Measurements from ENCODE around the gene BOD1L2. TPM values are rescaled to one million over a fixed set of nuclear protein-coding genes. Genes with fewer than 3 reads are reported as not detected.

The BOD1L2 gene
- total RNA-seq: not detected

DNA sequence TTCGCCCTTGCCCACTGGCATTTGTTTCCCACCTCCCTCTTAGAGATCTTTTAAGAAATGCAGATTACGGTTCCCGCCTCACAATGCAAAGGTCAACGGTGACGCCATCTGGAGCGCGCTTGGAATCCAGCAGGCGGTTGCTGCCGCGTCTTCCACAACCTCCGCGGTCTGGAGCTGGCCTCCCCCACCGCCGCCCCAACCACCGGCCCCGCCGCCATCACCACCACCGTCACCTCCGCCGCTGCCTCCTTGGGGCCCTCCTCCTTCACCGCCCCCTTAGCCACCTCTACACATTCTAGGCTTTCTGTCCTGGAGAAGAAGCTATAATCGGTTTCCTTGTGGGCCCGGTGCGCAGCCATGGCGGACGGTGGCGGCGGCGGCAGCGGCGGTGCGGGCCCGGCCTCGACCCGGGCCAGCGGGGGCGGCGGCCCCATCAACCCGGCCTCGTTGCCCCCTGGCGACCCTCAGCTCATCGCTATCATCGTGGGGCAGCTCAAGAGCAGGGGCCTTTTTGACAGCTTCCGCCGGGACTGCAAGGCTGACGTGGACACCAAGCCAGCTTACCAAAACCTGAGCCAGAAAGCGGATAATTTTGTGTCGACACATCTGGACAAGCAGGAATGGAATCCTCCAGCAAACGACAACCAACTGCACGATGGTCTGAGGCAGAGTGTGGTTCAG is at the start of gene BOD1L2:
TSS of gene BOD1L2 (plus strand) at position 132 of the 681 bp plus-strand sequence. CDS start at position 358, 226 bp downstream.
- DNase-seq (ENCODE audit: low read depth in 2 of 3, low spot score in 2 of 3): no peak

DNA sequence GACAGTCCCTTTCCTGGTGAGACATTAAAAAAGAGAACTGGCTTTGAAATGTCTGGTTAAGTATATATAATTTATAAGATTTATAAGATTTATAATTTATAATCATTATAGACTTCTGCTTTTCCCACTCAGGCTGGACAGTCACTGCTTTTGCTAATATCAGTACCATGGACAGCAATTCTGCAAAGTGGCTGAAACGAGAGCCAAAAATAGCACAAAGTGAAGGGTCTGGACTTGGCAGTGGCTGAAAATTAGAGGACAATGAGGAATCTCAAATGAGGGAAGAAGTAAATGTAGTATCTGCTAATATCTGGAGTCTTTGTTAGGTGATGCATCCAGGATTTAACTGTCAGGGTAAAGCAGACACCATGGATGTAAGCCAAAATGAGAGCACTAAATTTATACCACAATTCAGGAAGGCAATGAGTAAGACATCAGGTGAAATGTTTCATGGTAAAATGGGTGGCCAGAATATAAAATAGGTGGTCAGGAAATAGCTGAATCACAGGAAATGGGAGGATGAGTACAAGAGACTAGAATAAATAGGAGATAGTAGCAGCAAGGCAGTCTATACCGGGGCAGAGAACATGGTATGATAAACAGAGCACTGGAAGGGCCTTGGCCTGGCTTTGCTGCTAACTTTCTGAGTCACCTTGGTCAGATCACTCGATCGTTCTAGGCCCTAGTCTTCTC is 39.6 kb upstream of the BOD1L2 start:
- DNase-seq (ENCODE audit: low read depth in 2 of 3, low spot score in 2 of 3): peak in 2 of 3 donors; percentile 24 to 61

- no peak for DNase-seq (ENCODE audit: low read depth in 2 of 3, low spot score in 2 of 3)
Measured at GRCh38 chr18:57110290-57110689, 36.6 kb upstream of the BOD1L2 start.

- DNase-seq (ENCODE audit: low read depth in 2 of 3, low spot score in 2 of 3): no peak
Measured at GRCh38 chr18:57113799-57114420, 33.0 kb upstream of the BOD1L2 start.

GRCh38 chr18:57116598-57117132 is 30.2 kb upstream of the BOD1L2 start:
- no peak for DNase-seq (ENCODE audit: low read depth in 2 of 3, low spot score in 2 of 3)

- DNase-seq (ENCODE audit: low read depth in 2 of 3, low spot score in 2 of 3): no peak
Measured at GRCh38 chr18:57121542-57122112, 25.3 kb upstream of the BOD1L2 start.

DNA sequence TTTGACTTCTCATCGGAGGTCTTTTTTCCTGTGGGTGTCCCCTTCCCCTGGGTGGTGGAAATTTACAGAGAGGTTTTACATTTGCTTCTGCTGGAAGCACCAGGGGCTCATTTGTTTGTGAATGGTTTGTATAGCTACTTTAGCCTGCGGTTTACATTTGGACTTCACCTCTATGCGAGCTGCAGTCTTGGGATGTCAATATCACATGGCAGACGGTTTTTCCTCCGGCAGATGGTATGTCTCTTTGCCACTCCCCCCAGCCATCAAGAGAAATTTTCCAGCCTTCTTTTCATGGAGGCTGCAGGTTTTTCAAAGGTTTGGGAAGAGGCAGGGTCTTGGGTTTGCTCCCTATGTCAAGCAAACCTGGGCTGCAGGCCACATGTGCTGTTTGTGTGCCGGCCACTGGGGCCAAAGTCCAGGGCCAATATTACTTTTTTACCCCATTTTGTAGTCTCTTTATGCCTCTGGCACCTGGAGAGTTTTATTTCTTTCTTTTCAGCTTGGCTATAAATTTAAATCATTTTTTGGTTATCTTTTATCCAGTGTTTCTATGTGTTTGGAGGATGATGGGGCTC is 23.9 kb upstream of the BOD1L2 start:
- DNase-seq (ENCODE audit: low read depth in 2 of 3, low spot score in 2 of 3): no peak

DNA sequence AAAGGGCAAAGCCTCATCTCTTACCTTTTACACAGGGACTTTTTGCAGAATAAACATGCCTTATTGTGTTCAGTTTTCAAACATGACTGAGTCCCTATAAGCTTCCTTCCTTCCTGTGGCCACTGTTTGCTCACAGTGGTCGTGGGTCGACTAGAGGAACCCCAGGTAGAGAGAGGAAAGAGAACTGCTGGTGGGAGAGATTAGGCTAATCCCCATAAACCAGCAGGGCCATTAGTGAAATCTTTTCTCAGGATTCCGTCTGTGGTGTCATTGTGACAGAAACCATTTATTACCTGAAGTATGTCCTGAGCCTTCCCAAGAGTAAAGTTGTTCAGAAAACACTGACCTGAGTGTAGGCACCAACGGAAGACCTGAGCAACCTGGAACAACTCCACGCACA is 21.3 kb upstream of the BOD1L2 start:
- no peak for DNase-seq (ENCODE audit: low read depth in 2 of 3, low spot score in 2 of 3)

DNA sequence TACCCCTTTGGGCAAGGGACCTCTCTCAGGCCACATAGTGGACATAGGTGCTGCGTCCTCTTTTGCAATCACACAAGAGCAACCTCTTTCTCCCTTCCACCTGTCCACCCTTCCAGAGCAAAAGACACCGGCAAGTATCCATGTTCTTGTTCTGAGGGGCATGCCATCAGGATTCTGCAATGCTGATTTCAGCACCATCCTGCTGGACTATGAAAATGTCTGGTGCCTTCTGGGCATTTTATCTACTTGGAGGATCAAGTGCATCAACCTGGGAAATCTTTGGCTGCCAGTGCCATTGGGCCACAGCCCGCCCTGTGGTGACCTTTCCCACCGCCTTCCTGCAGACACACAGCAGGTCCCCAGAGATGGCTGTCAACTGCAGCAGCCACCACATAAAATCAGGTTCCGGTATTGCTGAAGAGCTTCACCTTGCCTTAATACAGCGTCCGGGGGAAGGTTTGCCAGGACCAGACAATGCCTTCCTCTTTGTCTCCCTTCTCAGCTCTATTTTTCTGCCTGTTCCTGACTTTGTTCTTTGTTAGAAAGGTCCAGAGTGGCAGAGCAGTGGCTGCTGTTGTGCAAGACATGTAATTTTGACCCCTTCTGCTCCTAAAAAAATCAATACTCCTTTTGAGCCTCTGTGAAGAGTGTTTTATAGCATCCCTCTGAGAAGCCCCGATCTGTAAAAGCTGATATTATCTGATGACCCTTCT is 18.5 kb upstream of the BOD1L2 start:
- DNase-seq (ENCODE audit: low read depth in 2 of 3, low spot score in 2 of 3): no peak

DNA sequence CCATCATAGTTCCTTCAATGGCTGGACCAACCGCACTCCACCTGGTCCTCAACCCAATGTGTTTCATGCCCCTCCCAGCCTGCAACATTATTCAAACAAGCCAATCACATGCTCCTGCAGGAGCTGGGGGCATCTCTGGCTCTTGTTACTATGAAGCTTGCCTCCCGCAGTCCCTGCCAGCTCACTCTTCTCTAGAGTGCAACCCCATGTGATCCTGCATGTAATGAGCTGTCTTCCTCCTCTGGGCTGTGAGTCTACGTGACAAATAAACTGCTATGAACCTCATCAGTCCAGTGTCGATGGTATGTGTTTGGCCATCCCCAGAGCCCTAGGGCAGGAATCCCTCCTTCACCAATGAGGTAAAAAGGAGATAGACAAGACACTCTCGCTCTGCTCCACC is 15.8 kb upstream of the BOD1L2 start:
- DNase-seq (ENCODE audit: low read depth in 2 of 3, low spot score in 2 of 3): no peak

DNA sequence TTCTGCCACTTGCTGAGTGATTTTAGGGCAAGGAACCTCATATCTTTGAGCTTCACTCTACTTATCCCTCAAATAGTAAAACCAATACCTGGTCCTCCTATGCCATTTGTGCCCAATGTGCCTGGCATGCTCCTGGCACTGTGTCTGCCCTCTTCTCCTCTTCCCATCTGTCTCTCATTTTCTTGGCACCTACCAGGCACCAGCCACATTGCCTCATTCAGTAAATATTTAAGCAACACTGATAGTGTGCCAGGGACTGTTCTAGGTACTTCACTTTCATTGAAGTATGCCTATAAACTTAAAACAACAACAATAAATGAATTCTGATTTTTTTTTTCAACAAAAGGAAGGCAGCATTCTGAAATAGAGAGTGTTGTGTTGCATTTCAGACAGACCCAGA is 15.1 kb upstream of the BOD1L2 start:
- DNase-seq (ENCODE audit: low read depth in 2 of 3, low spot score in 2 of 3): no peak

DNA sequence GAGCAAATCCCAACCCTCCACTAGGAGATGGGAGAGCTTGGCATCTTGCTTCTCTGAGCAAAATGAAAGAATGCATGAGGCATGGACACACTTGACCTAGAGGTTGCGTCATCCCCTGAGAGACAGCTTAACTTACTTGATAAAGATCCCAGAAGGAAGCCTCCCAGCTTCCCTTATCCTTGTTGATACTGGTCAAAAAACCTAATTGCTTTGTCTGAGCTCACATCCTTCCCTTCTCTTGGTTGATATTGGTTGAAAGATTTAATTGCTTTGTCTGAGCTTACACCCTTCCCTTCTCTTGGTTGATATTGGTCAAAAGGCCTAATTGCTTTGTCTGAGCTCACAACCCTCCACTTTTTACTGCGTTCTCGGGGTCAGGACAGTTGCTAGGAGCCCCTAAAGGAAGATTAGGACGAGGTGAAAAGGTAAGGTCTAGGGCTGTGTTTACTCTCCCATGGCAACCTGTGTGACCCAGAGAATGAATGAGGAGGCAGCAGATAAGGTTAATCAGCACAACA is 12.2 kb upstream of the BOD1L2 start:
- no peak for DNase-seq (ENCODE audit: low read depth in 2 of 3, low spot score in 2 of 3)

- no peak for DNase-seq (ENCODE audit: low read depth in 2 of 3, low spot score in 2 of 3)
Measured at GRCh38 chr18:57135699-57136098, 11.2 kb upstream of the BOD1L2 start.

DNA sequence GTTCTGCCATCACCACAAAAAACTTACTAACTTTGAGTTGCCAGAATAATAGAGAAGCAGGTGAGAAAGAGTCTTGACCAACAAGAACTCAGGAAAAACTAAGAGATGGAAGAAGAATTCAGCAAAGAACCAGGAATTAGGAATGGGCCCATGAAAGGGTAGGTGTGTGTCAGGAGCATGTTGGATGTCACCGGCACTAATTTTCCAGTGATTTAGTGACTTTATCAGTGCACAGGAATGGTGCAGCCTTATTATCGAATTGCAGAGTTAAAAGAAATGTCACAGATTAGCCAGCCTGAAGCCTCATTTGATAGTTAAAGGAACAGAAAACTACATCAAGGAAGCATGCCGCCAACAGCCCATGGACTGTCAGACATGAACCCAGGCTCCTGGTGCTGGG is 9.0 kb upstream of the BOD1L2 start:
- no peak for DNase-seq (ENCODE audit: low read depth in 2 of 3, low spot score in 2 of 3)

DNA sequence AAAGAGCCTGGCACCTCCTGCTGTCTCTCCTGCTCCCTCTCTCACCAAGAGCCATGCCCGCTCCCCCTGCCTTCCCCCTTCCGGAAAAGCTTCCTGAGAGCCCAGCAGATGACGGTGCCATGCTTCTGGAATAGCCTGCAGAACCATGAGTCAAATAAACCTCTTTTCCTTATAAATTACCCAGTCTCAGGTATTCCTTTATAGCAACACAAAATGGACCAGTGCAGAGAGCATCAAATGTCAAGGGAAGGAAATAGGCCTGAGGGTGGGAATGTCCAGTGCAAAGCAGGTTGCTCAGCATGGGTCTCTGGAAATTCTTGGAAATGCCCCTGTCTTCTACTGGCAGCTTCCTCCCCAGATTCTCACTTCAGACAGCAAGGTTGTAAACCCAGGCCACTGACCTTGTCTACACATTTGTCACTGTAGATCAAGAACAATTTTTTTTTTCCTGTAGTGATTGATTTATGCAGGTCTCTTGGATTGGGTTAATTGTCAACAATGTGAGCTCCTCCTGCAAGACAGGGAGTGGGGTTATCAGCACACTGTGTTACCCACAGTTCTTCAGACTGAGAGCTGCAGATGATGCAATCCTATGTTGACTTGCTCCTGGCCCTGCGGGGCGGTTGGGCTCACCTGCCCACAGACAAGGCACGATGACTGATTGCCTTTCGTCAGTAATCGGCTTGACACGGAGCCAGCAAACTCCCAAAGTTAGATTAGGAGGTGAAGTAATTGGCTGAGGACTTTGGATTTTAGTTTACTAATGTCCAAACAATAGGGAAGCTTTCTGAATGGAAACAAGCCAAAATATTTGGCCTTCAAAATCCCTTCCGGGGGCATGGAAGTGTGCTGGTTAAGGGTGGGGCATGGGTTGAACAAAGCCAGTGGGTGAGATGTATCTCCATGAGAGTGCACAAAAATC is 5.4 kb upstream of the BOD1L2 start:
- no peak for DNase-seq (ENCODE audit: low read depth in 2 of 3, low spot score in 2 of 3)

DNA sequence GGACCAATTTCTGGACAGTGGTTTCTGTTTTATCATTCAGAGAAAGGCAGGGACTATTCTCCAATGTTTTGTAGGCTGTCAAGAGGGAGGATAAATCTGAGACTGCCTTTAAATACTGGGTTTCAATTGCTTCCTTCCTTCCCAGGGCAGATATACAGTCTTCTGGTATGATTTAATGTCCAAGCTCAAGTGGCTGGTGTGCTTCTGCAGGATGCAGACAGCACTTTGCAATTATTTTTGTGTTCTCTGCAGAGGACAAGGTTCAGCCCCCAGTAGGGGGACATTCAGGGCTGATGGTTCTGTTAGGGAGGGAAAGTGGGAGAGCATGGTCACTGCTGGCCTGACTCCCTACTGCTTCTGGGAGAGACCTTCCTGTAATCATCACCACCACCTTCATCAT is 4.6 kb upstream of the BOD1L2 start:
- no peak for DNase-seq (ENCODE audit: low read depth in 2 of 3, low spot score in 2 of 3)

GRCh38 chr18:57143265-57143664 is 3.6 kb upstream of the BOD1L2 start:
- no peak for DNase-seq (ENCODE audit: low read depth in 2 of 3, low spot score in 2 of 3)

- DNase-seq (ENCODE audit: low read depth in 2 of 3, low spot score in 2 of 3): no peak
Measured at GRCh38 chr18:57148263-57148662, 1.4 kb downstream of the BOD1L2 start.

DNA sequence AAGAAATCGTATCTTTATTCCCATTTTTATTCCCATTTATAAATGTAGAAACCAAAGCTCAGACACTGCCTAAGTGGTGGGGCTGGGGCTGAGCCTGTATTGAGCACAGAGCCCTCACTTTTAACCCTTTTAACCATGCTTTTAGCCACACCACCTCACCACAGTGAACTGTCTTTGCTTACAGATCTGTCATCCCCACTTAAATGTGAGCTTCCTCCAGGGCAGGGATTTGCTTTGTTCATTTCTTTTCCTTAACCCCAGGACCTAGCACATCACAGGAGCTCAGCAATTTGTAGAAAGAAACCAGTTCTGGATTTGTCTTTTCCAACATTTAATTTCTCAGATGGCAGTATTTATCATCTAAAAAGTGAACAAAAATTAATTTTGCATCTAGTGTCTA is 2.2 kb downstream of the BOD1L2 start:
- DNase-seq (ENCODE audit: low read depth in 2 of 3, low spot score in 2 of 3): no peak
